ENCODE results near the gene ARPC1B.

DNA sequence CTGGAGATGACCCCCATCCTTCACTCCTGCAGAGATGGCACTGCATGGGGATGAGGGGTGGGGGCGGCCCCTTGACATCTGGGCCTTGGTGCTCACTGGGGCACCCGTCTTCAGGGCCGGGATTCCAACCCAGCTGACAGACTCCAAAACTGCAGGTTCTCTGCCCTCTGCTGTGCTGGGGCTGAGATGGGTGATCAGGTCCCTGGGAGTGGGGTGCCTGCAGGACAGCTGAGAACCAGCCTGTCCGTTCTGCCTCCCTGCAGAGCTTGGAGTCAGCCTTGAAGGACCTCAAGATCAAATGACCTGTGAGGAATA is 19.6 kb downstream of the ARPC1B start:
- TF ChIP-seq, protein P1, sequence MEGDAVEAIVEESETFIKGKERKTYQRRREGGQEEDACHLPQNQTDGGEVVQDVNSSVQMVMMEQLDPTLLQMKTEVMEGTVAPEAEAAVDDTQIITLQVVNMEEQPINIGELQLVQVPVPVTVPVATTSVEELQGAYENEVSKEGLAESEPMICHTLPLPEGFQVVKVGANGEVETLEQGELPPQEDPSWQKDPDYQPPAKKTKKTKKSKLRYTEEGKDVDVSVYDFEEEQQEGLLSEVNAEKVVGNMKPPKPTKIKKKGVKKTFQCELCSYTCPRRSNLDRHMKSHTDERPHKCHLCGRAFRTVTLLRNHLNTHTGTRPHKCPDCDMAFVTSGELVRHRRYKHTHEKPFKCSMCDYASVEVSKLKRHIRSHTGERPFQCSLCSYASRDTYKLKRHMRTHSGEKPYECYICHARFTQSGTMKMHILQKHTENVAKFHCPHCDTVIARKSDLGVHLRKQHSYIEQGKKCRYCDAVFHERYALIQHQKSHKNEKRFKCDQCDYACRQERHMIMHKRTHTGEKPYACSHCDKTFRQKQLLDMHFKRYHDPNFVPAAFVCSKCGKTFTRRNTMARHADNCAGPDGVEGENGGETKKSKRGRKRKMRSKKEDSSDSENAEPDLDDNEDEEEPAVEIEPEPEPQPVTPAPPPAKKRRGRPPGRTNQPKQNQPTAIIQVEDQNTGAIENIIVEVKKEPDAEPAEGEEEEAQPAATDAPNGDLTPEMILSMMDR (conservative IDR thresholded peaks at IDR 0.05; ENCODE audit: low read depth in 2 of 2), result no peak
- TF ChIP-seq EZH2 (IDR thresholded peaks at IDR 0.05; ENCODE audit: low read depth, unreplicated experiment), result no peak
- no peak for TF ChIP-seq ZNF114 (CRISPR knock-in tag; IDR thresholded peaks at IDR 0.05)
- TF ChIP-seq NANOG (IDR thresholded peaks at IDR 0.05; ENCODE audit: borderline replicate concordance), result no peak
- no peak for TF ChIP-seq JUNB (IDR thresholded peaks at IDR 0.05; ENCODE audit: unreplicated experiment)
- TF ChIP-seq EZH2phosphoT487 (IDR thresholded peaks at IDR 0.05; ENCODE audit: unreplicated experiment), result no peak
- TF ChIP-seq, protein P2, sequence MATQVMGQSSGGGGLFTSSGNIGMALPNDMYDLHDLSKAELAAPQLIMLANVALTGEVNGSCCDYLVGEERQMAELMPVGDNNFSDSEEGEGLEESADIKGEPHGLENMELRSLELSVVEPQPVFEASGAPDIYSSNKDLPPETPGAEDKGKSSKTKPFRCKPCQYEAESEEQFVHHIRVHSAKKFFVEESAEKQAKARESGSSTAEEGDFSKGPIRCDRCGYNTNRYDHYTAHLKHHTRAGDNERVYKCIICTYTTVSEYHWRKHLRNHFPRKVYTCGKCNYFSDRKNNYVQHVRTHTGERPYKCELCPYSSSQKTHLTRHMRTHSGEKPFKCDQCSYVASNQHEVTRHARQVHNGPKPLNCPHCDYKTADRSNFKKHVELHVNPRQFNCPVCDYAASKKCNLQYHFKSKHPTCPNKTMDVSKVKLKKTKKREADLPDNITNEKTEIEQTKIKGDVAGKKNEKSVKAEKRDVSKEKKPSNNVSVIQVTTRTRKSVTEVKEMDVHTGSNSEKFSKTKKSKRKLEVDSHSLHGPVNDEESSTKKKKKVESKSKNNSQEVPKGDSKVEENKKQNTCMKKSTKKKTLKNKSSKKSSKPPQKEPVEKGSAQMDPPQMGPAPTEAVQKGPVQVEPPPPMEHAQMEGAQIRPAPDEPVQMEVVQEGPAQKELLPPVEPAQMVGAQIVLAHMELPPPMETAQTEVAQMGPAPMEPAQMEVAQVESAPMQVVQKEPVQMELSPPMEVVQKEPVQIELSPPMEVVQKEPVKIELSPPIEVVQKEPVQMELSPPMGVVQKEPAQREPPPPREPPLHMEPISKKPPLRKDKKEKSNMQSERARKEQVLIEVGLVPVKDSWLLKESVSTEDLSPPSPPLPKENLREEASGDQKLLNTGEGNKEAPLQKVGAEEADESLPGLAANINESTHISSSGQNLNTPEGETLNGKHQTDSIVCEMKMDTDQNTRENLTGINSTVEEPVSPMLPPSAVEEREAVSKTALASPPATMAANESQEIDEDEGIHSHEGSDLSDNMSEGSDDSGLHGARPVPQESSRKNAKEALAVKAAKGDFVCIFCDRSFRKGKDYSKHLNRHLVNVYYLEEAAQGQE (IDR thresholded peaks at IDR 0.05; ENCODE audit: unreplicated experiment), result no peak

Measured in GM23338 (cell line).